AG09319 (cell line): ENCODE results near the gene FKBP5.

Experiments
- DNase-seq: peaks from one replicate; pipeline ENCODE4 v3.0.0-alpha.2; 2010; ENCODE audit warnings: low read depth; ENCODE audit errors: extremely low read depth
- CTCF ChIP-seq: IDR thresholded peaks from 2 replicates; pipeline ENCODE4 v1.5.1; 2011; ENCODE audit warnings: low read depth, mild to moderate bottlenecking, inconsistent platforms, low read length, moderate library complexity

Gene FKBP5

GRCh38 chr6:35648203-35648602, 40.5 kb downstream of the FKBP5 start:
- TF ChIP-seq CTCF: no peak
- DNase-seq: no peak

GRCh38 chr6:35647400-35647799, 41.3 kb downstream of the FKBP5 start:
- DNase-seq: no peak
- no peak for TF ChIP-seq CTCF

- TF ChIP-seq CTCF: no peak
These were observed 45.6 kb downstream of the FKBP5 start for GRCh38 chr6:35643162-35643535.

GRCh38 chr6:35642471-35643161, 46.1 kb downstream of the FKBP5 start:
- no peak for TF ChIP-seq CTCF
- no peak for DNase-seq

More at GRCh38 chr6:35643162-35643535, 45.6 kb downstream of the FKBP5 start:
- no peak for DNase-seq

- peak; percentile 32 for DNase-seq
- TF ChIP-seq CTCF: no peak
These were observed 48.6 kb downstream of the FKBP5 start for GRCh38 chr6:35640017-35640664.

- TF ChIP-seq CTCF: no peak
- DNase-seq: no peak
These were observed 50.0 kb downstream of the FKBP5 start for GRCh38 chr6:35638679-35639078.

GRCh38 chr6:35637911-35638310, 50.8 kb downstream of the FKBP5 start:
- TF ChIP-seq CTCF: no peak
- DNase-seq: no peak
